Cardiac muscle cell (in vitro differentiated cells and primary cell): Measurements from ENCODE around the gene KASH5. TPM values are rescaled to one million over a fixed set of nuclear protein-coding genes. Genes with fewer than 3 reads are reported as not detected.

Source experiments
- DNase-seq, 2 donors: peaks; one replicate each; pipeline versions ENCODE4 v3.0.0 to v3.0.0-alpha.2; 2010 to 2017; ENCODE audit warnings: low read depth in 1 of 2, low spot score in 1 of 2
- H3K27ac ChIP-seq: fragments of 200-600 bp; sonication (generic); 2 replicates; pipeline ENCODE4 v1.5.1; 2016
- H3K27me3 ChIP-seq: fragments of 200-600 bp; sonication (generic); 2 replicates; pipeline ENCODE4 v1.6.0; 2016; ENCODE audit warnings: control low read depth
- H3K36me3 ChIP-seq: fragments of 200-600 bp; sonication (generic); 2 replicates; pipeline ENCODE4 v1.5.1; 2016; ENCODE audit warnings: control low read depth
- H3K4me1 ChIP-seq: fragments of 200-600 bp; sonication (generic); 2 replicates; pipeline ENCODE4 v1.8.1; 2017; ENCODE audit warnings: low read depth, mild to moderate bottlenecking, mixed run types
- H3K4me3 ChIP-seq: fragments of 200-600 bp; sonication (generic); 2 replicates; pipeline ENCODE4 v1.5.1; 2016; ENCODE audit warnings: mild to moderate bottlenecking
- H3K9me3 ChIP-seq: fragments of 200-600 bp; sonication (generic); 2 replicates; pipeline ENCODE4 v1.5.1; 2017; ENCODE audit warnings: low read depth, mild to moderate bottlenecking, control low read depth
- polyA plus RNA-seq: library from polyadenylated mRNA; unstranded; fragments of >200 nt; fragmentation: Nextera tagmentation; extraction: Ambion mirVana; gene quantifications from 2 replicates; pipeline ENCODE4 v1.2.1, GENCODE V29; 2016
- total RNA-seq: library from RNA; depleted of rRNA; stranded (reverse); fragments of >200 nt; gene quantifications from 2 replicates; pipeline ENCODE4 v1.2.3, GENCODE V29; 2016
- TF ChIP-seq, protein P1 (sequence below): IDR thresholded peaks from 2 replicates; pipeline ENCODE4 v1.5.1; 2012; ENCODE audit warnings: low read depth, mild to moderate bottlenecking, low read length

Gene KASH5
- total and polyA plus RNA-seq, 2 experiments from 2014 or later = 0.27 TPM; not detected in 1

GRCh38 chr19:49439836-49440235 lies 51.8 kb downstream of the KASH5 start:
- H3K27me3 ChIP-seq = peaks cover 70% of the 10 kb centered on the region
- no peak overlapping the region for H3K27ac ChIP-seq
- TF ChIP-seq, protein P1, sequence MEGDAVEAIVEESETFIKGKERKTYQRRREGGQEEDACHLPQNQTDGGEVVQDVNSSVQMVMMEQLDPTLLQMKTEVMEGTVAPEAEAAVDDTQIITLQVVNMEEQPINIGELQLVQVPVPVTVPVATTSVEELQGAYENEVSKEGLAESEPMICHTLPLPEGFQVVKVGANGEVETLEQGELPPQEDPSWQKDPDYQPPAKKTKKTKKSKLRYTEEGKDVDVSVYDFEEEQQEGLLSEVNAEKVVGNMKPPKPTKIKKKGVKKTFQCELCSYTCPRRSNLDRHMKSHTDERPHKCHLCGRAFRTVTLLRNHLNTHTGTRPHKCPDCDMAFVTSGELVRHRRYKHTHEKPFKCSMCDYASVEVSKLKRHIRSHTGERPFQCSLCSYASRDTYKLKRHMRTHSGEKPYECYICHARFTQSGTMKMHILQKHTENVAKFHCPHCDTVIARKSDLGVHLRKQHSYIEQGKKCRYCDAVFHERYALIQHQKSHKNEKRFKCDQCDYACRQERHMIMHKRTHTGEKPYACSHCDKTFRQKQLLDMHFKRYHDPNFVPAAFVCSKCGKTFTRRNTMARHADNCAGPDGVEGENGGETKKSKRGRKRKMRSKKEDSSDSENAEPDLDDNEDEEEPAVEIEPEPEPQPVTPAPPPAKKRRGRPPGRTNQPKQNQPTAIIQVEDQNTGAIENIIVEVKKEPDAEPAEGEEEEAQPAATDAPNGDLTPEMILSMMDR = no peak
- DNase-seq = no peak
- H3K9me3 ChIP-seq = no peaks in the 10 kb centered on the region
- H3K36me3 ChIP-seq = no peaks in the 10 kb centered on the region
- H3K4me1 ChIP-seq = no peaks in the 10 kb centered on the region
- H3K4me3 ChIP-seq = no peak overlapping the region

GRCh38 chr19:49440439-49441209 lies 52.6 kb downstream of the KASH5 start:
- Histone ChIP-seq H3K9me3 (no peaks in the 10 kb centered on the region), H3K27me3 (peaks cover 69% of the 10 kb centered on the region), H3K4me1 (no peaks in the 10 kb centered on the region), H3K4me3 (peak overlapping the region; percentile 44), H3K27ac (no peak overlapping the region), H3K36me3 (no peaks in the 10 kb centered on the region)
- TF ChIP-seq, protein P1 = no peak
- no peak for DNase-seq

DNA sequence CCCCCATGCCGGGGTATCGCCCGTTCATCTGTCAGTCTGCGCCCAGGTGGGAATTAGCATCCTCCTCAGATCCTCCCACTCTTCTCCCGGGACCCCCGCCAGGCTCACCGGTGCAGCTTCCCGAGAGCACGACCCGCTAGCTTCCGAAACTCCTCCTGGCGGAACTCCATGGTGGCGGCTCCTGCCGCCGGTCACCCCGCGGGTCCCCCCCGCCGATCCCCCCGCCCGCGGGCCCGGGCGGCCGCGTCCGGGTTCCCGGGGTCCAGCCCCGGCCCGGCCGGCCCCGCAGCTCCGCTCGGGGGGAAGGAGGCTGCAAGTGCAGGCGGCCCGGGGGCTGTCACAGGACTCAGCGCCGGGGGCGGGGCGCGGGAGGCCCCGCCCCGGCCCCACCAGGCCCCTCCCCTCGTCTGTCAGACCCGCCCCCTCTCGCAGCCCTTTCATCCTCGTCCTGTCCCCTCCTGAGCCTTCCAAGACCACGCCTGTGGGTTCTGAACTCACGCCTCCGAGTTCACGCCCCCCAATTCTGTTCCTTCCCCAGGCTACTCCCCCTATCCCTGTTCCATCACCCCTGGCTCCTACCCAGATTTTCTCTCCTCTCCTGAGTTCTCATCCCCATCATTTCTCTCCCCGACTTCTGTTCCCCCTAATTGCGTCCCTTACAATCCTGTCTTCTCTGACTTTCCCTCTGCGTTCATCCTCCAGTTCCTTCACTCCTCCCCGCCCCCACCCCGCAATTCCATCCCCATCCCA lies 53.3 kb downstream of the KASH5 start, which contains the start of gene SLC17A7:
Gene SLC17A7 (minus strand): TSS at position 318 of the 750 bp plus-strand sequence. CDS start 148 bp downstream, at position 170.
- H3K27ac ChIP-seq = peak within 1 kb of the TSS; percentile 40
- TF ChIP-seq, protein P1 = no peak
- no peaks in the 10 kb centered on the region for H3K36me3 ChIP-seq
- H3K4me1 ChIP-seq = no peaks in the 10 kb centered on the region
- DNase-seq = peak in 1 of 2 donors; percentile 68
- peak within 1 kb of the TSS; percentile 44 for H3K4me3 ChIP-seq
- peaks cover 62% of the 10 kb centered on the region for H3K27me3 ChIP-seq
- no peaks in the 10 kb centered on the region for H3K9me3 ChIP-seq

DNA sequence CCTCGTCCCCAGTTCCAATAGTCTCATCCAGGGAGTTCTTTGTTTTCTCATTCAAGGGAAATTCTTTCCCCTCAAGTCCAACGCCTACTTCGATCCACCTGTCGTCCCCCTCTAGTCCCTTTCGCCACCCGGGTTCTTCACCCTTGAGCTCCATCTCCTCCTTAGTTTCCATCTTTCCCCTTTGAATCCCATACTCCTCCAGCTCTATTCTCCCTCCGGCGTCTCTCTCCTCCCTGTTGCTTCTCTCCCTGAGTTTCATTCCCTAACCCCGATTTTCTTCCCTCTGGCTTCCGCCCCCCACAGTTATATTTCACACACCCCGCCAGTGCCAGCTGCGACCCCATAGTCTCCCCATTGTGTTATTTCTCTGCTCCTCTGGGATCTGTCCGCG lies 53.9 kb downstream of the KASH5 start:
- H3K36me3 ChIP-seq = no peaks in the 10 kb centered on the region
- no peaks in the 10 kb centered on the region for H3K9me3 ChIP-seq
- H3K27me3 ChIP-seq = peaks cover 56% of the 10 kb centered on the region
- H3K27ac ChIP-seq = no peak overlapping the region
- TF ChIP-seq, protein P1 = no peak
- DNase-seq = no peak
- H3K4me1 ChIP-seq = no peaks in the 10 kb centered on the region
- peak overlapping the region; percentile 44 for H3K4me3 ChIP-seq

- no peaks in the 10 kb centered on the region for H3K9me3 ChIP-seq
- H3K27me3 ChIP-seq = peaks cover 52% of the 10 kb centered on the region
- H3K27ac ChIP-seq = peak overlapping the region; percentile 40
- H3K4me1 ChIP-seq = no peaks in the 10 kb centered on the region
- TF ChIP-seq, protein P1 = no peak
- peak overlapping the region; percentile 44 for H3K4me3 ChIP-seq
- no peak for DNase-seq
- no peaks in the 10 kb centered on the region for H3K36me3 ChIP-seq
These were observed 54.3 kb downstream of the KASH5 start for GRCh38 chr19:49442354-49442753.
